HG02970 (cell line): Measurements from ENCODE around the gene ZNF574.

Source experiments
- ATAC-seq: cut with Tn5 transposase; IDR thresholded peaks from one replicate; pipeline ENCODE4 v1.9.1; 2021; ENCODE audit warnings: mild to moderate bottlenecking, moderate library complexity, moderate number of reproducible peaks; ENCODE audit not compliant: unreplicated experiment, low FRiP score

ZNF574 gene

DNA sequence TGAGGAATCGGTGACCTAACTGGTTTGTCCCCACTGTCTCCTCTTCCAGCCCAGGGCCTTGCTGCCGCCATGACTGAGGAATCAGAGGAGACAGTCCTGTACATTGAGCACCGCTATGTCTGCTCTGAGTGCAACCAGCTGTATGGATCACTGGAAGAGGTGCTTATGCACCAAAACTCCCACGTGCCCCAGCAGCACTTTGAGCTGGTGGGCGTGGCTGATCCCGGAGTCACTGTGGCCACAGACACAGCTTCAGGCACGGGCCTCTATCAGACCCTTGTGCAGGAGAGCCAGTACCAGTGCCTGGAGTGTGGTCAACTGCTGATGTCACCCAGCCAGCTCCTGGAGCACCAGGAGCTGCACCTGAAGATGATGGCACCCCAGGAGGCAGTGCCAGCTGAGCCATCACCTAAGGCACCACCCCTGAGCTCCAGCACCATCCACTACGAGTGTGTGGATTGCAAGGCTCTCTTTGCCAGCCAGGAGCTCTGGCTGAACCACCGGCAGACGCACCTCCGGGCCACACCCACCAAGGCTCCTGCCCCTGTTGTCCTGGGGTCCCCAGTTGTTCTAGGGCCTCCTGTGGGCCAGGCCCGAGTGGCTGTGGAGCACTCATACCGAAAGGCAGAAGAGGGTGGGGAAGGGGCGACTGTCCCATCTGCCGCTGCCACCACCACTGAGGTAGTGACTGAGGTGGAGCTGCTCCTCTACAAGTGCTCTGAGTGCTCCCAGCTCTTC lies 2.7 kb downstream of the ZNF574 start:
- no peak for ATAC-seq

- no peak for ATAC-seq
These were observed 3.3 kb downstream of the ZNF574 start for GRCh38 chr19:42079276-42079669.

- no peak for ATAC-seq
These were observed 4.2 kb downstream of the ZNF574 start for GRCh38 chr19:42079886-42080763.

GRCh38 chr19:42080764-42081375 lies 4.9 kb downstream of the ZNF574 start:
- ATAC-seq = no peak

GRCh38 chr19:42081584-42082203 lies 5.7 kb downstream of the ZNF574 start:
- no peak for ATAC-seq

- no peak for ATAC-seq
These were observed 7.6 kb downstream of the ZNF574 start for GRCh38 chr19:42083537-42083936.

GRCh38 chr19:42086188-42086736 lies 10.3 kb downstream of the ZNF574 start:
- ATAC-seq = no peak

GRCh38 chr19:42086770-42087550 lies 11.0 kb downstream of the ZNF574 start:
- ATAC-seq = no peak

DNA sequence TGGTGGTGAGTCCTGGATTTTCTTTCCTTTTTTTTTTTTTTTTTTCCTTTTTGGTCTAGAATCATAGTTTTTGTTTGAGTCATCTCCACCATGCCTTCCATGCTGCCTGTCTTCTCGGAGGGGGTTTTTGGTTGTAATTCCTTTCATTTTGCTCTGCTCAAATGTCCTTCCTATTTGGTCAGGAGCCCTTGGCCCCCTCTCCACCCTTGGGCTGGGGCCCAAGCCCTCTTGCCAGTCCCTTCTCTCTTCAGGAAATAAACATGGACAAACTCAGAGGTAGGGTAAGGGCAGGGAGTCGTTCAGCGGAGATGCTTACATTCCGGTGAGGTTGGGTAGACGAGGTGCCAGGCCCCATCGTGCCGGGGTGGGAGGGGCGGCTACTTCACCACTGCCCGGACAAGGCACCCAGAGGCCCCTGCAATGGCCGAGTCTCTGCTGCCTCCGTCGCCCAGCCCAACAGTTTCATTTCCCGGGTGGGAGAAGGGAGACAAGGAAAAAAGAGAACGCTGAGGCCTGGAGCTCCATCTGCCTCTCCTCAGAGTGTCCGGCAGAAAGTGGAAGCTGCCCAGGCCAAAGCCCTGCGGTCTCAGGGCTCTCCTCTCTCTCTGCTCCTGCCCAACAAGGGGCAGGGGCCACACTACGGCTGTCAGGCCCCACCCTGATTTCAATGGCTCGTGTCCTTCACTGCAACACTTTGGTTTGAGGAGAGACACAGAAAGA lies 12.7 kb downstream of the ZNF574 start:
- no peak for ATAC-seq

- no peak for ATAC-seq
These were observed 13.3 kb downstream of the ZNF574 start for GRCh38 chr19:42089191-42089750.

- ATAC-seq = no peak
These were observed 13.8 kb downstream of the ZNF574 start for GRCh38 chr19:42089772-42090171.

- no peak for ATAC-seq
These were observed 14.7 kb downstream of the ZNF574 start for GRCh38 chr19:42090672-42091071.

DNA sequence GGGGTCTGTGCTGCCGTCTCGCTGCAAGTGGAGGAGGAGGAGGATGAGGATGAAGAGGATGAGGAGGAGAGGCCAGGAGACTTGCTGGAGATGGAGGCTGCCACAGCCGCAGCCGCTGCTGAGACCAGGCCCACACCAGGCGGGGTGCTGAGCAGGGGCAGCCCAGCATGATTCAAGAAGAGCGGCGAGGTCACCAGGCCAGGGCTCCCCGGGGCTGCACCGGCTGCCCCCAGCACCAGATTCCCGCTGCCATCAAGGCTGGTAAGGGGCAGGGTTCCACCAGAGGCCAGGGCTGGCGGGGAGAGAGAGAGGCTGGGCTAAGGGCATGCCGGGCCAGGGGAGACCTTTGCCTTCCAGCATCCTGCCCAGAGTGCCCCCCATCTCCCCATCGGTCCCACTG lies 15.3 kb downstream of the ZNF574 start:
- no peak for ATAC-seq

DNA sequence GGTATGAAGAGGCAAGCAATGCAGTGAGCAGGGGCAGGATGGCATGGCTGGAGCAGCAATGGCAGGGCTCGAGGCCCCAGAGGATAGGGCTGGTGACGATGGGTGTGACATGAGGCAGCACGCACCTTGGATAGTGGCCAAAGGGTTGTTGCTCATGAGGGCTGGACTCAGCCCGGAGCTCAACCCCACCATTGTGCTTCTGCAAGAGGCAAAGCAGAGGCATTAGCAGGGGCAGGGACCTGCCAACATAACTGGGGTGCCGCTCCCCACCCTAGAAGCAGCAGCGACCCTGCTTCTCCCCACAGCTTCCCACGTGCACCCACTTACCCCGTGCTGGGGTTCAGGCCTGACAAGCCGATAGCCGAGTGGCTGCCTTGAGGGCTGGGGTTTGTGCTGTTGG lies 15.8 kb downstream of the ZNF574 start:
- no peak for ATAC-seq

DNA sequence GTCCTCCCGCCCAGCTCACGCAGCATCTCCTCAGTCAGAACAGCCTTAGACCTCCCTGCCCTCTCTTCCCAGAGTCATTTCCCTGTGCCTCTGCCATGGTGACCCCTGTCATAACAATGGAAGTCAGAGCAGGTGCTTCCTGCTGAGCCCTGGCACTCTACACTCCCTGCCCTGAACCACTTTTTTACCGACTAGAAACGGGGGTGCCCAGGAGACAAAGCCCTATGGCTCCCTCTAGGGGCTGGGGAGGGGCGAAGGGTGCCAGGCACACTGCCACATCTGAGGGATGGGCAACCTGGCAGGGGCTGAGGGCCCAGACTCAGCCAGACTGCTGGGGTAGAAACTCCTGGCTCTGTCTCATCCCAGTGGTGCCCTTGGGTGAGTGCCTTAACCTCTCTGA lies 16.4 kb downstream of the ZNF574 start:
- no peak for ATAC-seq

DNA sequence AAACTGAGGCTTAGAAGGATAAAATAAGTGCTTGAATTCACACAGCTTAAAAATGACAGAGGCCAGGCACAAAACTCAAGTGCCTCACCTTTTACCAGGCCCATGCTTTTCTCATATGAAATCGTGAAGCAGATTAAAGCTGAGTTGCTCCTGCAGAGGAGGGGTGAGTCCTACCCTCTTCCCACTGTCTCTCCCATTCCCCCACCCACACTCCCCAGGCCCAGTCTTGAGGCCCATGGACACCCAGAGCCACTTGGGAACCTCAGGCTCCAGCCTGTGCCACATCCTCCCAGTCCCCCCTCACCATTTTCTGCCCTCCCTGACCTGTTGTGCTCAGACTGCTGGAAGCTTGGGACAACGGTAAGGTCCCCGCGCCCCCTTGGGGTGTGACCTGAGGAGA lies 17.5 kb downstream of the ZNF574 start:
- ATAC-seq = no peak

DNA sequence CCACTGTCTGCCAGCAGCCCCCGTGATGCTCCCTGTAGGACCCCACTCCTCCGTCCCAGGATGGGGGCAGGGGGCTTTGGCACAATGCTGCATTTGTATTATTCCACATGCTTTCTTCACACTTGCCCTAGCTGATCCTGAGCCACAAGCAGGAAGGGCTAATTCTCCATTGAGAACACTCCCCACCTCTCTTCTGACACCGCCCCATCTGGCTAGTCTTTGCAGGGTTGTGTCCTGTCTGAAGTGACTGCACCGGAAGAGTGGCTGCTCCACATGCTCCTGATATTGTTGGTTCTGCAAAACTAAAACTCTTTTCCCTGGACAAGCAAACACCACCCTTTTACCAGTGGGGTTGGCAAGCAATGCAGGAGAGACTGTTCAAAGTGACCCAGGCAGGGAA lies 18.0 kb downstream of the ZNF574 start:
- no peak for ATAC-seq

DNA sequence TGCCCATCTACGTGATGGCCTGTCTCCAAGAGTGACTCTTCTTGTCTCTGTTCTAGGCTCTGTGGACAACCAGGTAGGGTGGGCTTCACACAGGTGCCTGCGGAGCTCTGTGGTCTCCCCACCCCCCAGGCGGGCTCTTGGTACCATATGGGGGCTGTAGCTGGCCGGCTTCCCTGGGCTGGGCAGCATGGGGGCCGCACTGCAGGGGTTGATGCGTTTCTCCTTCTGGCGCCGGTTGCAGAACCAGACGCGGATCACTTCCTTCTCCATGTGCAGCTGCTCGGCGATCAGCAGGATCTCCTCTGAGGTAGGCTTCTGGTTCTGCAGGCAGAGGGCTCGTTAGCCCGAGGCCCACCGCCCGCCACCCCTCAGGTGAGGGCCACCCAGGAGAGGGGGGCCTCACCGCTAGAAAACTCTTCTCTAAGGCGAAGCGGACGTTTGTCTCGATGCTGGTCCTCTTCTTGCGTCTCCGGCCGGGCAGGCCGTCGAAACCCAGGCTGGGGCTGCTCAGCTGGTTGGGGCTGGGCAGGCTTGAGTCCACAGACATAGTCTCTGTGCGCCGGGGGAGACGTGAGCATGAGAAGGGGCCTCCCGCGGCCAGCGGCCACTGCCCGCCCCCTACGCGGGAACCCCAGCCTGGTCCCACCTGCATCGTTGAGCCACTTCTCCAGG lies 19.3 kb downstream of the ZNF574 start:
- ATAC-seq = no peak
